Upper lobe of right lung (tissue), 1 donor: ENCODE results near the gene FUZ. TPM values are rescaled to one million over a fixed set of nuclear protein-coding genes. Genes with fewer than 3 reads are reported as not detected.

ENCODE experiments used
- ATAC-seq: fragments of 200-7000 bp; cut with Tn5 transposase; one replicate; pipeline ENCODE4 v1.9.1; 2020; ENCODE audit warnings: mild to moderate bottlenecking, moderate library complexity
- DNase-seq: peaks from one replicate; pipeline ENCODE4 v3.0.0-alpha.2; 2020
- H3K27ac ChIP-seq: fragments of 200-600 bp; one replicate; pipeline ENCODE4 v1.8.0; 2022
- H3K27me3 ChIP-seq: fragments of 200-600 bp; one replicate; pipeline ENCODE4 v1.8.0; 2022; ENCODE audit warnings: mild to moderate bottlenecking
- H3K36me3 ChIP-seq: fragments of 200-600 bp; one replicate; pipeline ENCODE4 v1.8.0; 2022
- H3K4me1 ChIP-seq: fragments of 200-600 bp; one replicate; pipeline ENCODE4 v1.8.0; 2022
- H3K4me3 ChIP-seq: fragments of 200-600 bp; one replicate; pipeline ENCODE4 v1.8.0; 2022; ENCODE audit warnings: mild to moderate bottlenecking
- H3K9me3 ChIP-seq: fragments of 200-600 bp; one replicate; pipeline ENCODE4 v1.8.0; 2022
- CTCF ChIP-seq: fragments of 200-600 bp; IDR thresholded peaks from one replicate; pipeline ENCODE4 v1.8.0; 2022; ENCODE audit warnings: antibody characterized with exemption
- intact Hi-C: fragments of 100-400 bp; cut with DNase I; formaldehyde crosslinking; loops from one replicate; pipeline ENCODE4 v1.11.0; 2022
- total RNA-seq: library from RNA; stranded (reverse); fragmentation: NEBNext Ultra II Directional; extraction: Animal tissue kit (Norgen Biotek cat#: 25700); gene quantifications from one replicate; pipeline ENCODE4 v1.2.1, GENCODE V29; 2021
- donor health status: DM: no; HTN: yes; CAD: no; lungs with severe emphysema.

FUZ gene
- total RNA-seq, 1 donor from 2014 or later, result 20.1 TPM

- DNase-seq (no peak), ATAC-seq (no peak)
- no peak overlapping the region for H3K27ac ChIP-seq
- H3K36me3 ChIP-seq, result peaks cover 49% of the 10 kb centered on the region
- intact Hi-C loops, result no loop called here
- H3K9me3 ChIP-seq, result no peaks in the 10 kb centered on the region
- no peak overlapping the region for H3K4me3 ChIP-seq
- no peak for TF ChIP-seq CTCF
- H3K27me3 ChIP-seq, result no peaks in the 10 kb centered on the region
- H3K4me1 ChIP-seq, result no peaks in the 10 kb centered on the region
Measured at GRCh38 chr19:49803529-49803856, 9.6 kb downstream of the FUZ start.

- no peaks in the 10 kb centered on the region for H3K4me1 ChIP-seq
- no peak for TF ChIP-seq CTCF
- no peaks in the 10 kb centered on the region for H3K9me3 ChIP-seq
- no peak overlapping the region for H3K4me3 ChIP-seq
- no peak overlapping the region for H3K27ac ChIP-seq
- intact Hi-C loops, result no loop called here
- H3K27me3 ChIP-seq, result no peaks in the 10 kb centered on the region
- no peak for ATAC-seq
- peaks cover 52% of the 10 kb centered on the region for H3K36me3 ChIP-seq
- no peak for DNase-seq
Measured at GRCh38 chr19:49802836-49803528, 10.1 kb downstream of the FUZ start.

GRCh38 chr19:49801966-49802661 lies 11.0 kb downstream of the FUZ start:
- H3K4me3 ChIP-seq, result peak overlapping the region; percentile 10
- peaks cover 60% of the 10 kb centered on the region for H3K36me3 ChIP-seq
- intact Hi-C loops, result no loop called here
- H3K27me3 ChIP-seq, result no peaks in the 10 kb centered on the region
- no peak for TF ChIP-seq CTCF
- no peak overlapping the region for H3K27ac ChIP-seq
- DNase-seq, result no peak
- H3K4me1 ChIP-seq, result no peaks in the 10 kb centered on the region
- no peaks in the 10 kb centered on the region for H3K9me3 ChIP-seq
- no peak for ATAC-seq

- Histone ChIP-seq H3K27ac (no peak overlapping the region), H3K27me3 (no peaks in the 10 kb centered on the region), H3K9me3 (no peaks in the 10 kb centered on the region), H3K4me1 (no peaks in the 10 kb centered on the region), H3K36me3 (peaks cover 67% of the 10 kb centered on the region), H3K4me3 (peak overlapping the region; percentile 10)
- no peak for TF ChIP-seq CTCF
- intact Hi-C loops, result no loop called here
- ATAC-seq (no peak), DNase-seq (no peak)
Measured at GRCh38 chr19:49801401-49801888, 11.6 kb downstream of the FUZ start.

GRCh38 chr19:49800771-49801170 lies 12.3 kb downstream of the FUZ start:
- Histone ChIP-seq H3K4me1 (no peaks in the 10 kb centered on the region), H3K27me3 (no peaks in the 10 kb centered on the region), H3K9me3 (no peaks in the 10 kb centered on the region), H3K36me3 (peaks cover 73% of the 10 kb centered on the region), H3K4me3 (no peak overlapping the region), H3K27ac (no peak overlapping the region)
- TF ChIP-seq CTCF, result no peak
- no peak for ATAC-seq
- intact Hi-C loops, result no loop called here
- no peak for DNase-seq
